SJSA1 (cell line): Measurements from ENCODE around the gene HOXC12. TPM values are rescaled to one million over a fixed set of nuclear protein-coding genes. Genes with fewer than 3 reads are reported as not detected.

Experiments
- DNase-seq, 2 experiments: peaks; one replicate each; pipeline ENCODE4 v3.0.0-alpha.2; 2015 to 2020; ENCODE audit warnings: low spot score in 2 of 2, low read depth in 1 of 2
- H3K27ac ChIP-seq: fragments of 250-450 bp; sonication (Bioruptor Pico); 2 replicates; pipeline ENCODE4 v1.5.1; 2020; ENCODE audit warnings: mild to moderate bottlenecking, moderate library complexity
- H3K27me3 ChIP-seq: fragments of 250-450 bp; sonication (Bioruptor Pico); replicated peaks from 2 replicates; pipeline ENCODE4 v1.5.1; 2020; ENCODE audit warnings: mild to moderate bottlenecking, moderate library complexity
- H3K36me3 ChIP-seq: fragments of 250-450 bp; sonication (Bioruptor Pico); 2 replicates; pipeline ENCODE4 v1.5.1; 2020; ENCODE audit warnings: mild to moderate bottlenecking
- H3K4me1 ChIP-seq: fragments of 250-450 bp; sonication (Bioruptor Pico); replicated peaks from 2 replicates; pipeline ENCODE4 v1.6.1; 2021; ENCODE audit warnings: mild to moderate bottlenecking
- H3K4me3 ChIP-seq: fragments of 250-450 bp; sonication (Bioruptor Pico); 2 replicates; pipeline ENCODE4 v1.5.1; 2020; ENCODE audit warnings: mild to moderate bottlenecking
- H3K9me3 ChIP-seq: fragments of 250-450 bp; sonication (Bioruptor Pico); replicated peaks from 2 replicates; pipeline ENCODE4 v1.5.1; 2020; ENCODE audit warnings: mild to moderate bottlenecking
- total RNA-seq: library from RNA; depleted of rRNA; stranded (reverse); fragments of >200 nt; shearing (Covaris generic); gene quantifications from 2 replicates; pipeline ENCODE4 v1.2.3, GENCODE V29; 2014; rRNA removed

Gene HOXC12
- total RNA-seq, 1 experiment from 2014 or later = 8.6 TPM

DNA sequence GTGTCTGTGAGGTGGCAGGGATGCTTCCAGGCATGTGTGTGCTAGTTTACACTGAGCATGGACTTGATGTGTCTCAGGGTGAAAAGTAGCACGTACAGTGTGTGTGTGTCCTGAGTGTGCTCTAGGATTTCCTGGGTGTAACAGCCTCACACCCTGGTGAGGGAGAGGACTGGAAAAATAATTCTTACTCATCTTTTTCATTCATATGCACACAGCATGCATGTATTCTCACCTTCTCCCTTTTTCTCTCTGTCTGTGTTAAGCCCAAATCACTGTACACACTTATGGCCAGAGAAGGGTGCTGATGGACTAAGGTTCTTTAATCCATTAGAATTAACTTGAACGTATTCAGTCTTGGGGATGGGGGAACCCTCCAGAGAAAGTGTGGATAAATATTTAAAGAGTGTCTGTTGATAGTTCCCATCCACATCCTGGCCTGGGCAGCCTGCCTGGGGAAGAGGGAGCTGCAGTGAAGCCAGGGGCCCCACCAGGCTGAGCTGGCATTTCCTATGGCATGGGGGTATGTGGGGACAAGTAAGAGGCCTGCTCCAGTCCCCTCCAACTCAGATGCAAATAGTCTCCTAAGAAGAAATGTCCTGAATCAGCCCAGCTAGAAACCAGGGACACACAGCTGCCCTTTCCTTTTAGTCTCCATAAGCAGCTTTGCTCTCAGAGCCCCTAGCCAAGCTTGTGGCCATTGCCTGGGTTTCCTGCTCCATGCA lies 53.0 kb downstream of the HOXC12 start:
- H3K9me3 ChIP-seq = no peaks in the 10 kb centered on the region
- 0 out of 2 replicates have a peak, but pooled peaks cover under 1% of the 10 kb centered on the region for H3K36me3 ChIP-seq
- peaks cover 57% of the 10 kb centered on the region for H3K4me1 ChIP-seq
- H3K27ac ChIP-seq = no peak overlapping the region
- peak in 1 of 2 experiments; percentile 19 for DNase-seq
- H3K4me3 ChIP-seq = no peak overlapping the region
- no peaks in the 10 kb centered on the region for H3K27me3 ChIP-seq

DNA sequence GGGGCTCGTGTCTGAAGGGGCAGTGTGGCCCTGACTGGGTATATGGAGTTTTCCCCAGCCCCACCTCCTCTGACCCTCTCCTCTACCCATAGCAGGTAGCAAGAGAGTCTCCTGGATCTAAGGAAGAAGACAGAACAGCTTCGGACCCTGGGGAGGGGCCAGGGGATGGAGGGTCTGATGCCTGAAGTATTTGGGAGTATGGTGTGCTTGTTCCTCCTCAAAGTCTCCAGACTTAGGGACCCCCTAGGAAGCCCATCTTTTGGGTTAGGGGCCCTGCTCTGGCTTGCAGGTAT lies 53.5 kb downstream of the HOXC12 start:
- H3K27me3 ChIP-seq = no peaks in the 10 kb centered on the region
- H3K9me3 ChIP-seq = no peaks in the 10 kb centered on the region
- no peak overlapping the region for H3K27ac ChIP-seq
- H3K36me3 ChIP-seq = no peaks in the 10 kb centered on the region
- H3K4me1 ChIP-seq = peaks cover 62% of the 10 kb centered on the region
- no peak for DNase-seq
- H3K4me3 ChIP-seq = no peak overlapping the region

Other genes starting within 250 kb of the HOXC12 start
- 19.8 and 27.0 TPM in 2 replicates for gene CALCOCO1, start 227.5 kb upstream of the HOXC12 start, total RNA-seq
- gene CISTR, start 202.9 kb upstream of the HOXC12 start, total RNA-seq = not detected in 2 replicates
- gene HOXC13, start 16.1 kb upstream of the HOXC12 start, total RNA-seq = 6.0 and 7.2 TPM in 2 replicates
- 4.3 and 4.6 TPM in 2 replicates for gene HOXC11, start 18.2 kb downstream of the HOXC12 start, total RNA-seq
- 11.1 and 13.5 TPM in 2 replicates for gene HOTAIR, start 20.1 kb downstream of the HOXC12 start, total RNA-seq
- gene HOXC10, start 30.2 kb downstream of the HOXC12 start, total RNA-seq = 3.2 and 7.5 TPM in 2 replicates
- gene HOXC9, start 45.3 kb downstream of the HOXC12 start, total RNA-seq = 9.6 and 14.2 TPM in 2 replicates
- 0.19 and 1.3 TPM in 2 replicates for gene HOXC8, start 54.1 kb downstream of the HOXC12 start, total RNA-seq
- gene HOXC6, start 73.5 kb downstream of the HOXC12 start, total RNA-seq = 2.9 and 6.2 TPM in 2 replicates
- not detected in 2 replicates for gene HOXC5, start 78.1 kb downstream of the HOXC12 start, total RNA-seq
- 1.4 and 2.2 TPM in 2 replicates for gene HOXC4, start 98.9 kb downstream of the HOXC12 start, total RNA-seq
- 35.9 and 50.6 TPM in 2 replicates for gene SMUG1, start 234.1 kb downstream of the HOXC12 start, total RNA-seq